H9 (cell line): ENCODE data around the gene SPATA3. TPM values are rescaled to one million over a fixed set of nuclear protein-coding genes. Genes with fewer than 3 reads are reported as not detected.

Experiments
- DNase-seq: peaks from one replicate; pipeline ENCODE4 v3.0.0-alpha.2; 2017
- H2AFZ ChIP-seq: one replicate; pipeline ENCODE4 v1.6.1; 2013; ENCODE audit warnings: mild to moderate bottlenecking, low read length, control low read depth, moderate library complexity
- H2AK5ac ChIP-seq: 2 replicates; pipeline ENCODE4 v1.6.1; 2013; ENCODE audit warnings: low read length, control low read depth, mixed read lengths; ENCODE audit not compliant: insufficient read length
- H2BK120ac ChIP-seq: one replicate; pipeline ENCODE4 v1.6.1; 2013; ENCODE audit warnings: low read depth, mild to moderate bottlenecking, low read length, control low read depth, inconsistent platforms; ENCODE audit not compliant: poor library complexity, severe bottlenecking
- H2BK12ac ChIP-seq: 2 replicates; pipeline ENCODE4 v1.6.1; 2013; ENCODE audit warnings: low read length, control low read depth, mixed read lengths, low read depth; ENCODE audit not compliant: insufficient read length
- H2BK15ac ChIP-seq: 2 replicates; pipeline ENCODE4 v1.6.1; 2013; ENCODE audit warnings: low read depth, low read length, control low read depth
- H2BK20ac ChIP-seq: one replicate; pipeline ENCODE4 v1.6.1; 2013; ENCODE audit warnings: low read depth, mild to moderate bottlenecking, low read length, control low read depth, inconsistent platforms; ENCODE audit not compliant: poor library complexity, severe bottlenecking
- H2BK5ac ChIP-seq: 2 replicates; pipeline ENCODE4 v1.6.1; 2013; ENCODE audit warnings: low read length, control low read depth, mixed read lengths; ENCODE audit not compliant: insufficient read length
- H3K14ac ChIP-seq: 2 replicates; pipeline ENCODE4 v1.6.1; 2013; ENCODE audit warnings: low read length, control low read depth; ENCODE audit not compliant: insufficient read depth
- H3K18ac ChIP-seq: 2 replicates; pipeline ENCODE4 v1.6.1; 2013; ENCODE audit warnings: low read depth, mild to moderate bottlenecking, mixed read lengths, low read length, control low read depth; ENCODE audit not compliant: insufficient read length
- H3K23ac ChIP-seq: 2 replicates; pipeline ENCODE4 v1.6.1; 2013; ENCODE audit warnings: low read length, control low read depth, mixed read lengths, low read depth; ENCODE audit not compliant: insufficient read length
- H3K23me2 ChIP-seq: 2 replicates; pipeline ENCODE4 v1.6.1; 2013; ENCODE audit warnings: low read depth, mild to moderate bottlenecking, mixed read lengths, low read length, control low read depth; ENCODE audit not compliant: insufficient read length, poor library complexity, severe bottlenecking
- H3K27ac ChIP-seq: 2 replicates; pipeline ENCODE4 v1.5.1; 2013; ENCODE audit warnings: low read length, control low read depth, mixed read lengths, low read depth; ENCODE audit not compliant: insufficient read length
- H3K27me3 ChIP-seq: 2 replicates; pipeline ENCODE4 v1.6.1; 2013; ENCODE audit warnings: low read length, control low read depth, inconsistent platforms; ENCODE audit not compliant: insufficient read depth
- H3K4ac ChIP-seq: 2 replicates; pipeline ENCODE4 v1.6.1; 2013; ENCODE audit warnings: low read depth, mild to moderate bottlenecking, control low read depth, inconsistent platforms, low read length, moderate library complexity
- H3K4me1 ChIP-seq: 2 replicates; pipeline ENCODE4 v1.6.1; 2013; ENCODE audit warnings: low read length, control low read depth, inconsistent platforms; ENCODE audit not compliant: insufficient read depth
- H3K4me2 ChIP-seq: 2 replicates; pipeline ENCODE4 v1.6.1; 2013; ENCODE audit warnings: low read length, control low read depth, mixed read lengths; ENCODE audit not compliant: insufficient read length, insufficient read depth
- H3K56ac ChIP-seq: 2 replicates; pipeline ENCODE4 v1.6.1; 2013; ENCODE audit warnings: low read depth, mild to moderate bottlenecking, mixed read lengths, low read length, control low read depth; ENCODE audit not compliant: insufficient read length
- H3K79me1 ChIP-seq: 2 replicates; pipeline ENCODE4 v1.6.1; 2013; ENCODE audit warnings: low read depth, mild to moderate bottlenecking, moderate library complexity, low read length, control low read depth, inconsistent platforms; ENCODE audit not compliant: insufficient read depth, poor library complexity, severe bottlenecking
- H3K79me2 ChIP-seq: 2 replicates; pipeline ENCODE4 v1.6.1; 2013; ENCODE audit warnings: low read length, control low read depth, inconsistent platforms; ENCODE audit not compliant: insufficient read depth
- H3K9ac ChIP-seq: 2 replicates; pipeline ENCODE4 v1.6.1; 2013; ENCODE audit warnings: low read length, control low read depth, mixed read lengths; ENCODE audit not compliant: insufficient read length; ENCODE audit errors: extremely low read depth
- H3K9me3 ChIP-seq: one replicate; pipeline ENCODE4 v1.6.1; 2013; ENCODE audit warnings: low read depth, low read length, inconsistent platforms; ENCODE audit not compliant: control insufficient read depth
- H3T11ph ChIP-seq: one replicate; pipeline ENCODE4 v1.6.1; 2013; ENCODE audit warnings: mild to moderate bottlenecking, low read length, control low read depth, inconsistent platforms
- H4K20me1 ChIP-seq: one replicate; pipeline ENCODE4 v1.6.1; 2013; ENCODE audit not compliant: control insufficient read depth, insufficient read length, insufficient read depth
- H4K5ac ChIP-seq: 2 replicates; pipeline ENCODE4 v1.6.1; 2013; ENCODE audit warnings: low read depth, mild to moderate bottlenecking, mixed read lengths, low read length, control low read depth; ENCODE audit not compliant: insufficient read length
- H4K8ac ChIP-seq: replicated peaks from 2 replicates; pipeline ENCODE4 v1.6.1; 2013; ENCODE audit warnings: low read length, control low read depth, mixed read lengths, low read depth; ENCODE audit not compliant: insufficient read length
- H4K91ac ChIP-seq: 2 replicates; pipeline ENCODE4 v1.6.1; 2013; ENCODE audit warnings: low read depth, mild to moderate bottlenecking, moderate library complexity, mixed read lengths, low read length, control low read depth; ENCODE audit not compliant: insufficient read length
- H3K27ac Mint-ChIP-seq, 3 experiments: 2 replicates in 2 of 3; 3 replicates in 1 of 3; pipeline ENCODE4 v1.8.0; 2020 to 2021; ENCODE audit warnings: mixed read lengths in 3 of 3, mild to moderate bottlenecking in 1 of 3, moderate library complexity in 1 of 3
- H3K27me3 Mint-ChIP-seq: 2 replicates; pipeline ENCODE4 v1.8.0; 2021; ENCODE audit warnings: low read depth, mild to moderate bottlenecking, moderate library complexity, mixed read lengths
- H3K36me3 Mint-ChIP-seq, 3 experiments: 2 replicates in 2 of 3; 3 replicates in 1 of 3; pipeline ENCODE4 v1.8.0; 2020 to 2021; ENCODE audit warnings: low read depth in 3 of 3, mixed read lengths in 3 of 3; ENCODE audit not compliant: insufficient read depth in 1 of 3
- H3K4me1 Mint-ChIP-seq, 2 experiments: 2 replicates each; pipeline ENCODE4 v1.8.0; 2020; ENCODE audit warnings: mixed read lengths in 2 of 2
- H3K4me3 Mint-ChIP-seq, 2 experiments: 2 replicates in 1 of 2; 3 replicates in 1 of 2; pipeline ENCODE4 v1.8.0; 2020 to 2021; ENCODE audit warnings: mild to moderate bottlenecking in 2 of 2, mixed read lengths in 2 of 2, moderate library complexity in 1 of 2
- H3K9me3 Mint-ChIP-seq, 2 experiments: 2 replicates in 1 of 2; 3 replicates in 1 of 2; pipeline ENCODE4 v1.8.0; 2020; ENCODE audit warnings: mild to moderate bottlenecking in 2 of 2, mixed read lengths in 2 of 2, moderate library complexity in 1 of 2
- CTCF ChIP-seq: fragments of 200-600 bp; sonication (generic); conservative IDR thresholded peaks from 3 replicates; pipeline ENCODE4 v1.8.0; 2021; ENCODE audit warnings: antibody characterized with exemption, mild to moderate bottlenecking
- WGBS: extraction: QIAGEN DNeasy Blood & Tissue Kit; methylation state at CpG from one replicate; pipeline ENCODE4 v1.1.7; 2013; ENCODE audit warnings: missing lambda C conversion rate, low lambda C conversion rate, mixed read lengths; ENCODE audit not compliant: insufficient read length; ENCODE audit errors: extremely low coverage; 5-methylcytosine and 5-hydroxymethylcytosine counted together
- total RNA-seq: library from RNA; stranded (reverse); gene quantifications from 2 replicates; pipeline ENCODE4 v1.2.1, GENCODE V29; 2021

SPATA3 gene
- total RNA-seq, 1 experiment from 2014 or later, result not detected

DNA sequence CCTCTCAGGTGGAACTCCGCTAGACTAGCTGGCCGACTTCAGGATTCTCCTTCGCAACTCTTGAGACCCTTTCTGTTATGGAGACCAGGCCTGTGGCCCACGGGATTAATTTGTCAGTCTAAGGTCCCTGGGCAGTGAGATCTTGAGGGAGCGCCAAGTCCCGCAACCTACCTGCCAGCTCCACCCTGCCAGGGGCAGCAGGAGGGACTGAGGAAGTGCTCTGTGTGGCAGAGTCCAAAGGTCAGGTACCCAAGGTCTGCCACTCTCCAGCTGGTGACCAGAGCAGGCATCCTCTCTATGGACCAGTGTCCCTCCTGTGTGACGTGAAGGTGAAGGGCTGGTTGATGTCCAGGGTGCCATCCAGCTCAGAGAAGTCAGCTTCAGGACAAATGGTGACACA lies 4.3 kb upstream of the SPATA3 start:
- H3K14ac ChIP-seq, result no peak overlapping the region
- H3K36me3 Mint-ChIP-seq, result no peaks in the 10 kb centered on the region
- H3K4ac ChIP-seq, result no peak overlapping the region
- whole genome bisulfite sequencing, result no CpG with 5 or more reads among the region's 7 CpGs
- H3K23me2 ChIP-seq, result no peaks in the 10 kb centered on the region
- H2BK20ac ChIP-seq, result no peak overlapping the region
- H3K4me2 ChIP-seq, result no peak overlapping the region
- H3K4me1 ChIP-seq, result no peaks in the 10 kb centered on the region
- TF ChIP-seq CTCF, result no peak
- no peaks in the 10 kb centered on the region for H3K79me1 ChIP-seq
- no peak overlapping the region for H3K18ac ChIP-seq
- H3K4me3 Mint-ChIP-seq, result no peak overlapping the region; a peak in 1 of 5 replicates
- DNase-seq, result no peak
- no peak overlapping the region for H2AK5ac ChIP-seq
- no peak overlapping the region for H3K27ac ChIP-seq
- H3K27me3 Mint-ChIP-seq, result peaks cover 9% of the 10 kb centered on the region
- H3K9me3 Mint-ChIP-seq, result no peaks in the 10 kb centered on the region
- no peak overlapping the region for H3T11ph ChIP-seq
- no peak overlapping the region for H2BK15ac ChIP-seq
- no peaks in the 10 kb centered on the region for H3K9me3 ChIP-seq
- H4K5ac ChIP-seq, result no peak overlapping the region
- H3K56ac ChIP-seq, result no peak overlapping the region
- H2BK120ac ChIP-seq, result no peak overlapping the region
- no peak overlapping the region for H2AFZ ChIP-seq
- no peak overlapping the region for H2BK5ac ChIP-seq
- no peak overlapping the region for H3K23ac ChIP-seq
- peaks cover 5% of the 10 kb centered on the region in 2 experiments for H3K4me1 Mint-ChIP-seq
- no peaks in the 10 kb centered on the region for H3K27me3 ChIP-seq
- H4K91ac ChIP-seq, result no peak overlapping the region
- no peak overlapping the region for H4K8ac ChIP-seq
- no peaks in the 10 kb centered on the region for H4K20me1 ChIP-seq
- no peak overlapping the region for H2BK12ac ChIP-seq
- peak overlapping the region in 1 of 3 experiments; percentile 44; a peak in 1 of 7 replicates for H3K27ac Mint-ChIP-seq
- no peaks in the 10 kb centered on the region for H3K79me2 ChIP-seq
- H3K9ac ChIP-seq, result no peak overlapping the region
